GM23338 (cell line): ENCODE results near the gene PIGC. TPM values are rescaled to one million over a fixed set of nuclear protein-coding genes. Genes with fewer than 3 reads are reported as not detected.

Experiments
- ATAC-seq: fragments of 200-7000 bp; cut with Tn5 transposase; 3 replicates; pipeline ENCODE4 v1.9.1; 2020
- DNase-seq: peaks from one replicate; pipeline ENCODE4 v3.0.0-alpha.2; 2015; ENCODE audit warnings: low spot score
- H2AFZ ChIP-seq: fragments of 200-600 bp; sonication (generic); 2 replicates; pipeline ENCODE4 v1.8.0; 2016; ENCODE audit warnings: antibody characterized with exemption, mild to moderate bottlenecking, moderate library complexity
- H3F3A ChIP-seq: fragments of 200-600 bp; sonication (generic); replicated peaks from 2 replicates; pipeline ENCODE4 v1.8.0; 2017; ENCODE audit warnings: antibody characterized with exemption, mixed run types, low read depth
- H3K27ac ChIP-seq: fragments of 200-600 bp; sonication (generic); 2 replicates; pipeline ENCODE4 v1.6.1; 2016; ENCODE audit warnings: low read depth
- H3K27me3 ChIP-seq: fragments of 200-600 bp; sonication (generic); 2 replicates; pipeline ENCODE4 v1.8.0; 2016; ENCODE audit warnings: mild to moderate bottlenecking, mixed run types, moderate library complexity; ENCODE audit not compliant: insufficient read depth
- H3K36me3 ChIP-seq: fragments of 200-600 bp; sonication (generic); 2 replicates; pipeline ENCODE4 v1.8.0; 2016; ENCODE audit warnings: mild to moderate bottlenecking; ENCODE audit not compliant: insufficient read depth
- H3K4me1 ChIP-seq: fragments of 200-600 bp; sonication (generic); 2 replicates; pipeline ENCODE4 v1.8.0; 2016; ENCODE audit warnings: mild to moderate bottlenecking, moderate library complexity; ENCODE audit not compliant: insufficient read depth
- H3K4me2 ChIP-seq: fragments of 200-600 bp; sonication (generic); 2 replicates; pipeline ENCODE4 v1.7.1; 2017; ENCODE audit warnings: mixed run types
- H3K4me3 ChIP-seq: fragments of 200-600 bp; sonication (generic); 2 replicates; pipeline ENCODE4 v1.6.1; 2016; ENCODE audit warnings: mixed run types
- H3K79me2 ChIP-seq: fragments of 200-600 bp; sonication (generic); replicated peaks from 2 replicates; pipeline ENCODE4 v1.8.0; 2017; ENCODE audit warnings: mild to moderate bottlenecking; ENCODE audit not compliant: insufficient read depth
- H3K9me2 ChIP-seq: fragments of 200-600 bp; sonication (generic); 2 replicates; pipeline ENCODE4 v1.8.0; 2017; ENCODE audit not compliant: insufficient read depth
- H4K20me1 ChIP-seq: fragments of 200-600 bp; sonication (generic); replicated peaks from 2 replicates; pipeline ENCODE4 v1.8.0; 2017; ENCODE audit warnings: mild to moderate bottlenecking; ENCODE audit not compliant: insufficient read depth
- H3K27ac Mint-ChIP-seq: 2 replicates; pipeline ENCODE4 v1.8.0; 2020; ENCODE audit warnings: inconsistent platforms, mild to moderate bottlenecking, moderate library complexity, mixed read lengths
- H3K27me3 Mint-ChIP-seq: 3 replicates; pipeline ENCODE4 v1.8.0; 2022; ENCODE audit warnings: low read depth, mild to moderate bottlenecking, moderate library complexity, mixed read lengths, inconsistent platforms; ENCODE audit not compliant: insufficient read depth, poor library complexity
- H3K36me3 Mint-ChIP-seq: 3 replicates; pipeline ENCODE4 v1.8.0; 2021; ENCODE audit warnings: low read depth, mild to moderate bottlenecking, inconsistent platforms, moderate library complexity, mixed read lengths
- H3K4me1 Mint-ChIP-seq: 3 replicates; pipeline ENCODE4 v1.8.0; 2020; ENCODE audit warnings: mild to moderate bottlenecking, inconsistent platforms, mixed read lengths
- H3K4me3 Mint-ChIP-seq: 3 replicates; pipeline ENCODE4 v1.8.0; 2021; ENCODE audit warnings: moderate library complexity, mild to moderate bottlenecking, inconsistent platforms, mixed read lengths
- H3K9me3 Mint-ChIP-seq: 3 replicates; pipeline ENCODE4 v1.8.0; 2020; ENCODE audit warnings: moderate library complexity, mild to moderate bottlenecking, inconsistent platforms, mixed read lengths
- CREB1 ChIP-seq: fragments of 250-450 bp; sonication (Bioruptor Pico); IDR thresholded peaks from 2 replicates; pipeline ENCODE4 v1.5.0; 2020; ENCODE audit warnings: low read depth, mild to moderate bottlenecking, moderate library complexity
- EZH2 ChIP-seq: fragments of 200-600 bp; sonication (generic); IDR thresholded peaks from one replicate; pipeline ENCODE4 v1.8.0; 2017; ENCODE audit warnings: antibody characterized with exemption, mild to moderate bottlenecking, low read depth; ENCODE audit not compliant: unreplicated experiment
- EZH2phosphoT487 ChIP-seq: fragments of 200-600 bp; sonication (generic); IDR thresholded peaks from one replicate; pipeline ENCODE4 v1.8.1; 2018; ENCODE audit warnings: antibody characterized with exemption; ENCODE audit not compliant: unreplicated experiment
- JUNB ChIP-seq: IDR thresholded peaks from one replicate; pipeline ENCODE4 v1.6.1; 2016; ENCODE audit warnings: antibody characterized with exemption; ENCODE audit not compliant: unreplicated experiment
- NANOG ChIP-seq: IDR thresholded peaks from 2 replicates; pipeline ENCODE4 v1.6.1; 2016; ENCODE audit warnings: antibody characterized with exemption, borderline replicate concordance
- POLR2AphosphoS5 ChIP-seq: IDR thresholded peaks from 2 replicates; pipeline ENCODE4 v1.6.1; 2016; ENCODE audit warnings: antibody characterized with exemption, low read depth
- STAT1 ChIP-seq: IDR thresholded peaks from one replicate; pipeline ENCODE4 v1.6.1; 2016; ENCODE audit warnings: antibody characterized with exemption; ENCODE audit not compliant: unreplicated experiment
- ZNF114 ChIP-seq: fragments of 250-450 bp; sonication (Bioruptor Pico); IDR thresholded peaks from 2 replicates; pipeline ENCODE4 v1.5.0; 2020; ENCODE audit warnings: mild to moderate bottlenecking, moderate library complexity
- ZNF331 ChIP-seq: fragments of 250-450 bp; sonication (Bioruptor Pico); IDR thresholded peaks from 2 replicates; pipeline ENCODE4 v1.5.0; 2020; ENCODE audit warnings: low read depth, mild to moderate bottlenecking, moderate library complexity
- polyA plus RNA-seq: library from polyadenylated mRNA; unstranded; fragments of >200 nt; fragmentation: Nextera tagmentation; extraction: Ambion mirVana; gene quantifications from 2 replicates; pipeline ENCODE4 v1.2.1, GENCODE V29; 2016
- total RNA-seq: library from RNA; depleted of rRNA; stranded (reverse); fragments of >200 nt; shearing (Covaris generic); gene quantifications from 2 replicates; pipeline ENCODE4 v1.2.3, GENCODE V29; 2014
- TF ChIP-seq, protein P1 (sequence below), 2 experiments: fragments of 200-600 bp in 1 of 2; sonication (generic) in 1 of 2; conservative IDR thresholded peaks; 2 replicates each; pipeline versions ENCODE4 v1.5.1 to v1.6.1; 2016 to 2017; ENCODE audit warnings: antibody characterized with exemption in 2 of 2, low read depth in 2 of 2, mild to moderate bottlenecking in 2 of 2, moderate library complexity in 1 of 2
- TF ChIP-seq, protein P2 (sequence below): fragments of 250-450 bp; sonication (Bioruptor Pico); IDR thresholded peaks from 2 replicates; pipeline ENCODE4 v1.5.0; 2020; ENCODE audit warnings: mild to moderate bottlenecking, moderate library complexity
- TF ChIP-seq, protein P3 (sequence below): IDR thresholded peaks from 2 replicates; pipeline ENCODE4 v1.6.1; 2016; ENCODE audit warnings: antibody characterized with exemption

The PIGC gene
- total and polyA plus RNA-seq, 2 experiments from 2014 or later = 22.5 to 28.1 TPM

DNA sequence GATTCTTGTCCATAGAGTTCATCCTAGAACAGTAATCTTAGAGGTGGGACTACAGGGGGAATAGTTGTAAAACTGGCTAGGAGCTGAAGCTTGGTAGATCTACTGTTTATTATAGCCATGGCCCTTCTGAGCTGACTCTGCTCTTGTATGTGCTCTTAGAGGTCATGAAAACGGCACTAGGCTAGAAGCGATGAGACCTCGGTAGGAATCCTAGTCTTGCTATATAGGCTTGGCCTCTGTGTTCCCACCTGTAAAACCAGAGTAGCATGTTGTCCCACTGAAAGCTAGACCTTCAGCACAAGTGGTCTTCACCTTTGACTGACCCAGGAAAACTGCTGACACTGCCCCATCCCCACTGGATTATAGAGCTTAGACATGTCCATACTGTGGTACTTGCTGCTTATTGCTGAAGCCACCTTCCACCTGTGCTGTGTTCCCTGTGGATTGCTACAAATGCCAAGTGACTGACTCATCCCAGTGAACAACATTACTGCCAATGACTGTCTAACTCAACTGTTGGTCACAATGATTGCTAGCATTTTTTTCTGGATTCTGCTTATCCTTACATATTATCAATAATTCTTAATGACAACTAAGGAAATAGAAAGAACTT, 23.0 kb upstream of the PIGC start (continued):
- no peak for TF ChIP-seq CREB1 (CRISPR knock-in tag)
- TF ChIP-seq JUNB = no peak
- TF ChIP-seq ZNF331 (CRISPR knock-in tag) = no peak
- TF ChIP-seq POLR2AphosphoS5 = no peak

DNA sequence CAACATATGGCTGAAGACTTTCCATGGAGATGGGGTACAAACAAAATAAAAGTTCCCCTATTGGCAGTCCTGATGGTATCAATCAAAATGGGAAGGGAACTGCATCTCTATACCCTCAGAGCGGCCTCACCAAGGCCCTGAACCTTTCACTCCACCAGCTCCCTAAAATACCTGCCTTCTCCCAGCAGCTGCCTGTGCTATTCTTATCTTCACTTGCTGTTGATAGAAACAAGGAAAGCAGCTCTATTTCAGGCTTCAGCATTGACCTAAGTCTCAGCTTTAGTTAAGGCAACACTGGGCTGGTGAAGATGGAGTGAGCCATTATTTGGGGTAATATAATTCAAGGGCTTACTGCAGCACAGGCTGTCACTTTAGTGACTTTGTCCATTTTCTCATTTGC, 21.7 kb upstream of the PIGC start:
- Histone ChIP-seq H3K27ac (no peak overlapping the region), H3K4me2 (no peak overlapping the region), H2AFZ (no peak overlapping the region), H4K20me1 (no peaks in the 10 kb centered on the region), H3K4me1 (no peaks in the 10 kb centered on the region), H3K79me2 (no peaks in the 10 kb centered on the region), H3K4me3 (no peak overlapping the region), H3K9me2 (no peaks in the 10 kb centered on the region), H3F3A (no peaks in the 10 kb centered on the region), H3K36me3 (no peaks in the 10 kb centered on the region), H3K27me3 (no peaks in the 10 kb centered on the region)
- no peaks in the 10 kb centered on the region for H3K36me3 Mint-ChIP-seq
- H3K27me3 Mint-ChIP-seq = no peaks in the 10 kb centered on the region
- H3K4me3 Mint-ChIP-seq = no peak overlapping the region
- TF ChIP-seq JUNB (no peak), CREB1 (CRISPR knock-in tag) (no peak), EZH2 (no peak), STAT1 (no peak), POLR2AphosphoS5 (no peak), NANOG (no peak), ZNF331 (CRISPR knock-in tag) (no peak), EZH2phosphoT487 (no peak), ZNF114 (CRISPR knock-in tag) (no peak)
- TF ChIP-seq, protein P1, sequence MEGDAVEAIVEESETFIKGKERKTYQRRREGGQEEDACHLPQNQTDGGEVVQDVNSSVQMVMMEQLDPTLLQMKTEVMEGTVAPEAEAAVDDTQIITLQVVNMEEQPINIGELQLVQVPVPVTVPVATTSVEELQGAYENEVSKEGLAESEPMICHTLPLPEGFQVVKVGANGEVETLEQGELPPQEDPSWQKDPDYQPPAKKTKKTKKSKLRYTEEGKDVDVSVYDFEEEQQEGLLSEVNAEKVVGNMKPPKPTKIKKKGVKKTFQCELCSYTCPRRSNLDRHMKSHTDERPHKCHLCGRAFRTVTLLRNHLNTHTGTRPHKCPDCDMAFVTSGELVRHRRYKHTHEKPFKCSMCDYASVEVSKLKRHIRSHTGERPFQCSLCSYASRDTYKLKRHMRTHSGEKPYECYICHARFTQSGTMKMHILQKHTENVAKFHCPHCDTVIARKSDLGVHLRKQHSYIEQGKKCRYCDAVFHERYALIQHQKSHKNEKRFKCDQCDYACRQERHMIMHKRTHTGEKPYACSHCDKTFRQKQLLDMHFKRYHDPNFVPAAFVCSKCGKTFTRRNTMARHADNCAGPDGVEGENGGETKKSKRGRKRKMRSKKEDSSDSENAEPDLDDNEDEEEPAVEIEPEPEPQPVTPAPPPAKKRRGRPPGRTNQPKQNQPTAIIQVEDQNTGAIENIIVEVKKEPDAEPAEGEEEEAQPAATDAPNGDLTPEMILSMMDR (conservative IDR thresholded peaks at IDR 0.05; ENCODE audit: low read depth in 2 of 2) = no peak
- TF ChIP-seq, protein P2, sequence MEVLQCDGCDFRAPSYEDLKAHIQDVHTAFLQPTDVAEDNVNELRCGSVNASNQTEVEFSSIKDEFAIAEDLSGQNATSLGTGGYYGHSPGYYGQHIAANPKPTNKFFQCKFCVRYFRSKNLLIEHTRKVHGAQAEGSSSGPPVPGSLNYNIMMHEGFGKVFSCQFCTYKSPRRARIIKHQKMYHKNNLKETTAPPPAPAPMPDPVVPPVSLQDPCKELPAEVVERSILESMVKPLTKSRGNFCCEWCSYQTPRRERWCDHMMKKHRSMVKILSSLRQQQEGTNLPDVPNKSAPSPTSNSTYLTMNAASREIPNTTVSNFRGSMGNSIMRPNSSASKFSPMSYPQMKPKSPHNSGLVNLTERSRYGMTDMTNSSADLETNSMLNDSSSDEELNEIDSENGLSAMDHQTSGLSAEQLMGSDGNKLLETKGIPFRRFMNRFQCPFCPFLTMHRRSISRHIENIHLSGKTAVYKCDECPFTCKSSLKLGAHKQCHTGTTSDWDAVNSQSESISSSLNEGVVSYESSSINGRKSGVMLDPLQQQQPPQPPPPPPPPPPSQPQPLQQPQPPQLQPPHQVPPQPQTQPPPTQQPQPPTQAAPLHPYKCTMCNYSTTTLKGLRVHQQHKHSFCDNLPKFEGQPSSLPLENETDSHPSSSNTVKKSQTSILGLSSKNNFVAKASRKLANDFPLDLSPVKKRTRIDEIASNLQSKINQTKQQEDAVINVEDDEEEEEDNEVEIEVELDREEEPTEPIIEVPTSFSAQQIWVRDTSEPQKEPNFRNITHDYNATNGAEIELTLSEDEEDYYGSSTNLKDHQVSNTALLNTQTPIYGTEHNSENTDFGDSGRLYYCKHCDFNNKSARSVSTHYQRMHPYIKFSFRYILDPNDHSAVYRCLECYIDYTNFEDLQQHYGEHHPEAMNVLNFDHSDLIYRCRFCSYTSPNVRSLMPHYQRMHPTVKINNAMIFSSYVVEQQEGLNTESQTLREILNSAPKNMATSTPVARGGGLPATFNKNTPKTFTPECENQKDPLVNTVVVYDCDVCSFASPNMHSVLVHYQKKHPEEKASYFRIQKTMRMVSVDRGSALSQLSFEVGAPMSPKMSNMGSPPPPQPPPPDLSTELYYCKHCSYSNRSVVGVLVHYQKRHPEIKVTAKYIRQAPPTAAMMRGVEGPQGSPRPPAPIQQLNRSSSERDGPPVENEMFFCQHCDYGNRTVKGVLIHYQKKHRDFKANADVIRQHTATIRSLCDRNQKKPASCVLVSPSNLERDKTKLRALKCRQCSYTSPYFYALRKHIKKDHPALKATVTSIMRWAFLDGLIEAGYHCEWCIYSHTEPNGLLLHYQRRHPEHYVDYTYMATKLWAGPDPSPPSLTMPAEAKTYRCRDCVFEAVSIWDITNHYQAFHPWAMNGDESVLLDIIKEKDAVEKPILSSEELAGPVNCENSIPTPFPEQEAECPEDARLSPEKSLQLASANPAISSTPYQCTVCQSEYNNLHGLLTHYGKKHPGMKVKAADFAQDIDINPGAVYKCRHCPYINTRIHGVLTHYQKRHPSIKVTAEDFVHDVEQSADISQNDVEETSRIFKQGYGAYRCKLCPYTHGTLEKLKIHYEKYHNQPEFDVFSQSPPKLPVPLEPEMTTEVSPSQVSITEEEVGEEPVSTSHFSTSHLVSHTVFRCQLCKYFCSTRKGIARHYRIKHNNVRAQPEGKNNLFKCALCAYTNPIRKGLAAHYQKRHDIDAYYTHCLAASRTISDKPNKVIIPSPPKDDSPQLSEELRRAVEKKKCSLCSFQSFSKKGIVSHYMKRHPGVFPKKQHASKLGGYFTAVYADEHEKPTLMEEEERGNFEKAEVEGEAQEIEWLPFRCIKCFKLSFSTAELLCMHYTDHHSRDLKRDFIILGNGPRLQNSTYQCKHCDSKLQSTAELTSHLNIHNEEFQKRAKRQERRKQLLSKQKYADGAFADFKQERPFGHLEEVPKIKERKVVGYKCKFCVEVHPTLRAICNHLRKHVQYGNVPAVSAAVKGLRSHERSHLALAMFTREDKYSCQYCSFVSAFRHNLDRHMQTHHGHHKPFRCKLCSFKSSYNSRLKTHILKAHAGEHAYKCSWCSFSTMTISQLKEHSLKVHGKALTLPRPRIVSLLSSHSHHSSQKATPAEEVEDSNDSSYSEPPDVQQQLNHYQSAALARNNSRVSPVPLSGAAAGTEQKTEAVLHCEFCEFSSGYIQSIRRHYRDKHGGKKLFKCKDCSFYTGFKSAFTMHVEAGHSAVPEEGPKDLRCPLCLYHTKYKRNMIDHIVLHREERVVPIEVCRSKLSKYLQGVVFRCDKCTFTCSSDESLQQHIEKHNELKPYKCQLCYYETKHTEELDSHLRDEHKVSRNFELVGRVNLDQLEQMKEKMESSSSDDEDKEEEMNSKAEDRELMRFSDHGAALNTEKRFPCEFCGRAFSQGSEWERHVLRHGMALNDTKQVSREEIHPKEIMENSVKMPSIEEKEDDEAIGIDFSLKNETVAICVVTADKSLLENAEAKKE = no peak
- TF ChIP-seq, protein P3, sequence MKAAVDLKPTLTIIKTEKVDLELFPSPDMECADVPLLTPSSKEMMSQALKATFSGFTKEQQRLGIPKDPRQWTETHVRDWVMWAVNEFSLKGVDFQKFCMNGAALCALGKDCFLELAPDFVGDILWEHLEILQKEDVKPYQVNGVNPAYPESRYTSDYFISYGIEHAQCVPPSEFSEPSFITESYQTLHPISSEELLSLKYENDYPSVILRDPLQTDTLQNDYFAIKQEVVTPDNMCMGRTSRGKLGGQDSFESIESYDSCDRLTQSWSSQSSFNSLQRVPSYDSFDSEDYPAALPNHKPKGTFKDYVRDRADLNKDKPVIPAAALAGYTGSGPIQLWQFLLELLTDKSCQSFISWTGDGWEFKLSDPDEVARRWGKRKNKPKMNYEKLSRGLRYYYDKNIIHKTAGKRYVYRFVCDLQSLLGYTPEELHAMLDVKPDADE = no peak
- no peaks in the 10 kb centered on the region for H3K9me3 Mint-ChIP-seq
- ATAC-seq (no peak), DNase-seq (no peak)
- peaks cover 3% of the 10 kb centered on the region for H3K4me1 Mint-ChIP-seq
- H3K27ac Mint-ChIP-seq = no peak overlapping the region
